ENCODE results near the gene SORL1.

GRCh38 chr11:121644187-121644512 lies 192.0 kb downstream of the SORL1 start:
- TF ChIP-seq CTCF (IDR thresholded peaks at IDR 0.05), result no peak
- TF ChIP-seq POLR2AphosphoS5 (IDR thresholded peaks at IDR 0.05), result no peak
- no peak for TF ChIP-seq EP300 (IDR thresholded peaks at IDR 0.05)
